HG02970 (cell line): ENCODE results near the gene PDE1C.

Source experiments
- ATAC-seq: cut with Tn5 transposase; IDR thresholded peaks from one replicate; pipeline ENCODE4 v1.9.1; 2021; ENCODE audit warnings: mild to moderate bottlenecking, moderate library complexity, moderate number of reproducible peaks; ENCODE audit not compliant: unreplicated experiment, low FRiP score

The PDE1C gene

GRCh38 chr7:32070406-32071360, at the start of gene PDE1C:
PDE1C (minus strand) TSS chr7:32070407.
- no peak for ATAC-seq

GRCh38 chr7:32119790-32120196, 49.6 kb upstream of the PDE1C start:
- ATAC-seq: no peak

- no peak for ATAC-seq
These were observed 47.6 kb upstream of the PDE1C start for GRCh38 chr7:32117837-32118236.

GRCh38 chr7:32116436-32116835, 46.2 kb upstream of the PDE1C start:
- ATAC-seq: no peak

- ATAC-seq: no peak
These were observed 45.6 kb upstream of the PDE1C start for GRCh38 chr7:32115831-32116230.

GRCh38 chr7:32108651-32109050, 38.4 kb upstream of the PDE1C start:
- ATAC-seq: no peak

- ATAC-seq: no peak
These were observed 34.6 kb upstream of the PDE1C start for GRCh38 chr7:32104766-32105165.

GRCh38 chr7:32103361-32103760, 33.2 kb upstream of the PDE1C start:
- no peak for ATAC-seq

- no peak for ATAC-seq
These were observed 32.2 kb upstream of the PDE1C start for GRCh38 chr7:32102432-32102873.

GRCh38 chr7:32100407-32100907, 30.2 kb upstream of the PDE1C start:
- ATAC-seq: no peak

- no peak for ATAC-seq
These were observed 24.3 kb upstream of the PDE1C start for GRCh38 chr7:32094516-32094915.

- ATAC-seq: no peak
These were observed 23.5 kb upstream of the PDE1C start for GRCh38 chr7:32093415-32094408.

- ATAC-seq: no peak
These were observed 22.1 kb upstream of the PDE1C start for GRCh38 chr7:32092346-32092745.

- ATAC-seq: no peak
These were observed 21.5 kb upstream of the PDE1C start for GRCh38 chr7:32091608-32092210.

- ATAC-seq: no peak
These were observed 19.5 kb upstream of the PDE1C start for GRCh38 chr7:32089678-32090077.

GRCh38 chr7:32089256-32089655, 19.0 kb upstream of the PDE1C start:
- ATAC-seq: no peak

- no peak for ATAC-seq
These were observed 18.3 kb upstream of the PDE1C start for GRCh38 chr7:32088451-32088881.

GRCh38 chr7:32079510-32079909, 9.3 kb upstream of the PDE1C start:
- no peak for ATAC-seq

- no peak for ATAC-seq
These were observed 8.6 kb upstream of the PDE1C start for GRCh38 chr7:32078824-32079223.

- no peak for ATAC-seq
These were observed 7.6 kb upstream of the PDE1C start for GRCh38 chr7:32077806-32078205.
